IPS-18c (cell line): ENCODE data around the gene POLDIP3.
"Not testable (repeated sequence)": the region's sequence is repeated elsewhere in the genome, so short reads cannot be mapped to it uniquely, and the experiment has no call there.

Experiments
- H3K4me3 ChIP-seq: 2 replicates; pipeline ENCODE4 v1.7.0; 2013; ENCODE audit warnings: low read depth, mild to moderate bottlenecking, low read length, moderate library complexity; ENCODE audit not compliant: insufficient read depth
- H3K9me3 ChIP-seq: one replicate; pipeline ENCODE4 v1.6.1; 2013; ENCODE audit warnings: mild to moderate bottlenecking, low read length, moderate library complexity; ENCODE audit not compliant: control insufficient read depth, insufficient read depth

POLDIP3 gene

GRCh38 chr22:42625416-42625815 is 10.7 kb upstream of the POLDIP3 start:
- Histone ChIP-seq H3K4me3 (no peak overlapping the region), H3K9me3 (no peaks in the 10 kb centered on the region)

- H3K9me3 ChIP-seq: no peaks in the 10 kb centered on the region
- no peak overlapping the region for H3K4me3 ChIP-seq
Observed at GRCh38 chr22:42624551-42625106, 9.9 kb upstream of the POLDIP3 start.

- no peak overlapping the region for H3K4me3 ChIP-seq
- no peaks in the 10 kb centered on the region for H3K9me3 ChIP-seq
Observed at GRCh38 chr22:42623756-42624441, 9.2 kb upstream of the POLDIP3 start.

GRCh38 chr22:42623301-42623751 is 8.6 kb upstream of the POLDIP3 start:
- no peak overlapping the region for H3K4me3 ChIP-seq
- H3K9me3 ChIP-seq: no peaks in the 10 kb centered on the region

- Histone ChIP-seq H3K9me3 (no peaks in the 10 kb centered on the region), H3K4me3 (no peak overlapping the region)
Observed at GRCh38 chr22:42622061-42622710, 7.5 kb upstream of the POLDIP3 start.

- Histone ChIP-seq H3K9me3 (no peaks in the 10 kb centered on the region), H3K4me3 (no peak overlapping the region)
Observed at GRCh38 chr22:42621505-42622002, 6.9 kb upstream of the POLDIP3 start.

GRCh38 chr22:42620084-42620483 is 5.4 kb upstream of the POLDIP3 start:
- Histone ChIP-seq H3K4me3 (no peak overlapping the region), H3K9me3 (no peaks in the 10 kb centered on the region)

GRCh38 chr22:42619261-42620063 is 4.8 kb upstream of the POLDIP3 start:
- Histone ChIP-seq H3K9me3 (no peaks in the 10 kb centered on the region), H3K4me3 (no peak overlapping the region)

- Histone ChIP-seq H3K9me3 (peaks cover 4% of the 10 kb centered on the region), H3K4me3 (no peak overlapping the region)
Observed at GRCh38 chr22:42617155-42617983, 2.7 kb upstream of the POLDIP3 start.

GRCh38 chr22:42615860-42616175 is 1.1 kb upstream of the POLDIP3 start:
- not testable (repeated sequence) for H3K4me3 ChIP-seq

GRCh38 chr22:42615092-42615859 is 593 bp upstream of the POLDIP3 start:
- H3K4me3 ChIP-seq: no peak overlapping the region; the same call in 1 of the 2 replicates

More at GRCh38 chr22:42615860-42616175, 1.1 kb upstream of the POLDIP3 start:
- H3K9me3 ChIP-seq: not testable (repeated sequence)

GRCh38 chr22:42613872-42614301 is 796 bp downstream of the POLDIP3 start:
- peak overlapping the region; percentile 88 for H3K4me3 ChIP-seq
- peaks cover 4% of the 10 kb centered on the region for H3K9me3 ChIP-seq

More at GRCh38 chr22:42615092-42615859, 593 bp upstream of the POLDIP3 start:
- peaks cover 4% of the 10 kb centered on the region for H3K9me3 ChIP-seq

GRCh38 chr22:42612336-42612735 is 2.3 kb downstream of the POLDIP3 start:
- H3K4me3 ChIP-seq: no peak overlapping the region
- peaks cover 4% of the 10 kb centered on the region for H3K9me3 ChIP-seq

- Histone ChIP-seq H3K4me3 (no peak overlapping the region), H3K9me3 (peaks cover 4% of the 10 kb centered on the region)
Observed at GRCh38 chr22:42611051-42611450, 3.6 kb downstream of the POLDIP3 start.

- peaks cover 4% of the 10 kb centered on the region for H3K9me3 ChIP-seq
- H3K4me3 ChIP-seq: no peak overlapping the region
Observed at GRCh38 chr22:42610186-42610585, 4.5 kb downstream of the POLDIP3 start.

GRCh38 chr22:42608823-42609361 is 5.8 kb downstream of the POLDIP3 start:
- Histone ChIP-seq H3K4me3 (no peak overlapping the region), H3K9me3 (peaks cover 4% of the 10 kb centered on the region)
